Trophoblast cell (in vitro differentiated cells and primary cell): Measurements from ENCODE around the gene MINDY4B.

Experiments
- DNase-seq, 2 donors: peaks; one replicate each; pipeline ENCODE4 v3.0.0-alpha.2; 2016
- H2AFZ ChIP-seq: 2 replicates; pipeline ENCODE4 v1.6.1; 2013; ENCODE audit warnings: low read length, moderate library complexity, mild to moderate bottlenecking; ENCODE audit not compliant: insufficient read depth, poor library complexity
- H2AK5ac ChIP-seq: 2 replicates; pipeline ENCODE4 v1.6.1; 2013; ENCODE audit warnings: mild to moderate bottlenecking, low read length
- H2BK120ac ChIP-seq: 2 replicates; pipeline ENCODE4 v1.6.1; 2013; ENCODE audit warnings: low read length, mild to moderate bottlenecking, moderate library complexity; ENCODE audit not compliant: insufficient read depth, poor library complexity
- H2BK12ac ChIP-seq: 2 replicates; pipeline ENCODE4 v1.6.1; 2013; ENCODE audit warnings: mild to moderate bottlenecking, low read length, moderate library complexity
- H2BK5ac ChIP-seq: 2 replicates; pipeline ENCODE4 v1.6.1; 2013; ENCODE audit warnings: low read length, low read depth, moderate library complexity, mild to moderate bottlenecking; ENCODE audit not compliant: poor library complexity
- H3K14ac ChIP-seq: 2 replicates; pipeline ENCODE4 v1.6.1; 2013; ENCODE audit warnings: mild to moderate bottlenecking, low read length
- H3K18ac ChIP-seq: 2 replicates; pipeline ENCODE4 v1.6.1; 2013; ENCODE audit warnings: mild to moderate bottlenecking, low read length
- H3K23ac ChIP-seq: 2 replicates; pipeline ENCODE4 v1.6.1; 2013; ENCODE audit warnings: low read length
- H3K27ac ChIP-seq: 2 replicates; pipeline ENCODE4 v1.5.1; 2013; ENCODE audit warnings: low read depth, mild to moderate bottlenecking, inconsistent platforms, low read length, moderate library complexity
- H3K27me3 ChIP-seq: 2 replicates; pipeline ENCODE4 v1.6.1; 2013; ENCODE audit warnings: inconsistent platforms, mild to moderate bottlenecking, low read length, moderate library complexity; ENCODE audit not compliant: insufficient read depth
- H3K36me3 ChIP-seq, 2 experiments: 1 replicate in 1 of 2; 2 replicates in 1 of 2; pipeline ENCODE4 v1.6.1; 2013; ENCODE audit warnings: low read length in 2 of 2, mild to moderate bottlenecking in 2 of 2, moderate library complexity in 1 of 2; ENCODE audit not compliant: insufficient read depth in 2 of 2, control insufficient read depth in 1 of 2
- H3K4ac ChIP-seq: 2 replicates; pipeline ENCODE4 v1.6.1; 2013; ENCODE audit warnings: low read depth, mild to moderate bottlenecking, low read length, moderate library complexity
- H3K4me1 ChIP-seq, 2 experiments: 1 replicate in 1 of 2; 2 replicates in 1 of 2; pipeline ENCODE4 v1.6.1; 2013; ENCODE audit warnings: low read length in 2 of 2, mild to moderate bottlenecking in 2 of 2, moderate library complexity in 1 of 2; ENCODE audit not compliant: insufficient read depth in 2 of 2, control insufficient read depth in 1 of 2
- H3K4me2 ChIP-seq: 2 replicates; pipeline ENCODE4 v1.6.1; 2013; ENCODE audit warnings: inconsistent platforms, mild to moderate bottlenecking, low read length, moderate library complexity
- H3K4me3 ChIP-seq: 2 replicates; pipeline ENCODE4 v1.5.1; 2013; ENCODE audit warnings: mild to moderate bottlenecking, low read depth, low read length, inconsistent platforms
- H3K79me1 ChIP-seq: one replicate; pipeline ENCODE4 v1.6.1; 2013; ENCODE audit warnings: low read length
- H3K79me2 ChIP-seq: 2 replicates; pipeline ENCODE4 v1.6.1; 2013; ENCODE audit warnings: low read length, mild to moderate bottlenecking; ENCODE audit not compliant: control insufficient read depth, insufficient read depth, poor library complexity
- H3K9ac ChIP-seq: 2 replicates; pipeline ENCODE4 v1.6.1; 2013; ENCODE audit warnings: mild to moderate bottlenecking, low read length
- H3K9me3 ChIP-seq: 2 replicates; pipeline ENCODE4 v1.6.1; 2013; ENCODE audit warnings: low read depth, mild to moderate bottlenecking, control low read depth, inconsistent platforms, low read length; ENCODE audit not compliant: insufficient read depth
- H4K12ac ChIP-seq: 2 replicates; pipeline ENCODE4 v1.6.1; 2013; ENCODE audit warnings: low read depth, mild to moderate bottlenecking, low read length, moderate library complexity
- H4K8ac ChIP-seq: 2 replicates; pipeline ENCODE4 v1.6.1; 2013; ENCODE audit warnings: low read depth, mild to moderate bottlenecking, low read length, moderate library complexity
- H4K91ac ChIP-seq: one replicate; pipeline ENCODE4 v1.6.1; 2013; ENCODE audit warnings: low read depth, mild to moderate bottlenecking, low read length, moderate library complexity
- WGBS: extraction: QIAGEN DNeasy Blood & Tissue Kit; methylation state at CpG from one replicate; pipeline ENCODE4 v1.1.7; 2013; ENCODE audit warnings: missing lambda C conversion rate; ENCODE audit not compliant: insufficient read length, insufficient coverage; ENCODE audit errors: extremely low coverage; 5-methylcytosine and 5-hydroxymethylcytosine counted together

Gene MINDY4B

DNA sequence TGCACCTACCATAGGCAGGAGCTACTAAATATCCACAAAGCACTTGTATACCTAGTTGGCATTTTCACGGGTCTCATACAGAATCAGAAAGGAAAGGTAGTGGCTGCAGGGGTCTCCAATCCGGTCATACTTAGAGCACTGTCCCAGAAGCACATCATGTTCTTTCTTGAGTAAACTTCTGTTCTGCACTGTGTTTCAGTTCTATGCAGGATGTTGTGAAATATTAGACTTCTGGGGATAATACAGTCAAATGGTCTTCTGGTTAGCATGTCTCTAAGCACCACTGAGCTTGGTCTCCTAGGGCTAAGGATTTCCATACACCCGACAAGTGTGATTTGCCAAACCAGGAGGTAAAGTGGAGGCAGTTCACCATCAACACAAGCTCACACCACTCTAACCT, 27.9 kb downstream of the MINDY4B start:
- WGBS = no CpG with 5 or more reads among the region's 3 CpGs

DNA sequence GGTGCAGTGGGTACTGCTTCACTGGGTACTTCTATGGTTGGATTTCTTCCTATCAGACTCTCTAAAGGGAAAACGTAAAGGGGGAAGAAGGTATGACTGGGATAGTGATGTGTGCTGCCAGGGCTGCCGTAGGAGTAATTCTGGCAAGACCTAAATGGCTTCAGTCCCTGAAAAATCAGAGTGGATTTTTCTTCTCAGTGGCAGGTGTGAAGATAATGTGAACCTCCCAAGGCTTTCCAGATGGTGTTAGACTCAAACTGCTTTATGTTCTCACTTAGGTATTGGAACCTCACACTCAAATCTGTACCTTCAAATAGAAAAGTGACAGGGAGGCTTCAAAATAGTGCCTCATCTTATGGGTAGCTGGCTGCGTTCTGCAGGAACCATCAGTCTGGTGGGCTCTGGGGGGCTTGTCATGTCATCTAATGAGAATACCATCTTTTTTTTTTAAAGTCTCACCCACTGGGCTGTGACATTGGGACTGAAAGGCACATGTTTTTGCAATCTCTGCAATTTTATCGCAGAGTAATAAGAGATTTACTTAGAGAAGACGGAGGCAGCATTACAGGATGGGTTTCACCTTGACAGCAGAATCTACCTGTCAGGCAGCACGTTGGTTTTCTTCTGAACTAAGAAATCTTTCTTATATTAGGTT, 28.5 kb downstream of the MINDY4B start:
- H3K14ac ChIP-seq = no peak overlapping the region
- H3K4ac ChIP-seq = no peak overlapping the region
- no peak overlapping the region for H3K27ac ChIP-seq
- DNase-seq = no peak
- H3K9me3 ChIP-seq = no peaks in the 10 kb centered on the region
- no peak overlapping the region for H2AFZ ChIP-seq
- H3K18ac ChIP-seq = no peak overlapping the region
- H2AK5ac ChIP-seq = no peak overlapping the region
- no peak overlapping the region for H4K8ac ChIP-seq
- no CpG with 5 or more reads among the region's 6 CpGs for WGBS
- H3K9ac ChIP-seq = no peak overlapping the region
- no peaks in the 10 kb centered on the region for H3K27me3 ChIP-seq
- no peaks in the 10 kb centered on the region for H3K79me1 ChIP-seq
- no peak overlapping the region for H3K4me3 ChIP-seq
- no peaks in the 10 kb centered on the region for H3K36me3 ChIP-seq
- no peak overlapping the region for H2BK120ac ChIP-seq
- no peak overlapping the region for H3K23ac ChIP-seq
- no peak overlapping the region for H2BK5ac ChIP-seq
- H4K12ac ChIP-seq = no peak overlapping the region
- no peak overlapping the region for H2BK12ac ChIP-seq
- no peak overlapping the region for H4K91ac ChIP-seq
- no peaks in the 10 kb centered on the region for H3K79me2 ChIP-seq
- H3K4me2 ChIP-seq = no peak overlapping the region
- H3K4me1 ChIP-seq = peaks cover 2 to 3% of the 10 kb centered on the region in 2 experiments

More for the DNA sequence above, 27.9 kb downstream of the MINDY4B start:
- H2BK120ac ChIP-seq = no peak overlapping the region
- DNase-seq = no peak
- no peak overlapping the region for H4K12ac ChIP-seq
- peaks cover 2 to 3% of the 10 kb centered on the region in 2 experiments for H3K4me1 ChIP-seq
- H2AK5ac ChIP-seq = no peak overlapping the region
- H3K27ac ChIP-seq = no peak overlapping the region
- no peaks in the 10 kb centered on the region for H3K27me3 ChIP-seq
- no peaks in the 10 kb centered on the region for H3K9me3 ChIP-seq
- no peaks in the 10 kb centered on the region for H3K79me2 ChIP-seq
- H3K4me3 ChIP-seq = no peak overlapping the region
- no peak overlapping the region for H3K18ac ChIP-seq
- no peaks in the 10 kb centered on the region for H3K36me3 ChIP-seq
- no peak overlapping the region for H3K4ac ChIP-seq
- no peak overlapping the region for H4K8ac ChIP-seq
- no peak overlapping the region for H2BK5ac ChIP-seq
- no peak overlapping the region for H2AFZ ChIP-seq
- H3K14ac ChIP-seq = no peak overlapping the region
- H3K9ac ChIP-seq = no peak overlapping the region
- no peak overlapping the region for H3K4me2 ChIP-seq
- no peaks in the 10 kb centered on the region for H3K79me1 ChIP-seq
- no peak overlapping the region for H3K23ac ChIP-seq
- no peak overlapping the region for H4K91ac ChIP-seq
- H2BK12ac ChIP-seq = no peak overlapping the region

DNA sequence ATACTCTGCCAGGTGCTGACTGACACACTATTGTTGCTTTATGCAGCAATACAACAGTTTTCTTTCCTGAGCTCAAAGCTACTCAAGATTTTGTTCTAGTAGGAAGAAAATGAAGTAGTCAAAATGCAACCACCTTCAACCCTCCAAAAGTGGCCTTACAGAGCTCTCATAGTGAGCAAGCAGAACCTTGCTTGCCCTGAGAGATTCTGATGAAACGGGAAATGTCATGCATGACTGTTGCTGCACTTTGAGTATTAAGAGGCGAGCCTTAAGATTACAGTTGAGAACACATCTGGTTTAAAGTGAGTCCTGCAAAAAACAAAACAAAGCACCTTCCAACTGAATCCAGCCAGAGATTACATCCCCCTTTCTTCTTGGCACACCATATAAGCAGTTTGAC, 29.7 kb downstream of the MINDY4B start:
- Histone ChIP-seq H2BK120ac (no peak overlapping the region), H4K91ac (no peak overlapping the region)

DNA sequence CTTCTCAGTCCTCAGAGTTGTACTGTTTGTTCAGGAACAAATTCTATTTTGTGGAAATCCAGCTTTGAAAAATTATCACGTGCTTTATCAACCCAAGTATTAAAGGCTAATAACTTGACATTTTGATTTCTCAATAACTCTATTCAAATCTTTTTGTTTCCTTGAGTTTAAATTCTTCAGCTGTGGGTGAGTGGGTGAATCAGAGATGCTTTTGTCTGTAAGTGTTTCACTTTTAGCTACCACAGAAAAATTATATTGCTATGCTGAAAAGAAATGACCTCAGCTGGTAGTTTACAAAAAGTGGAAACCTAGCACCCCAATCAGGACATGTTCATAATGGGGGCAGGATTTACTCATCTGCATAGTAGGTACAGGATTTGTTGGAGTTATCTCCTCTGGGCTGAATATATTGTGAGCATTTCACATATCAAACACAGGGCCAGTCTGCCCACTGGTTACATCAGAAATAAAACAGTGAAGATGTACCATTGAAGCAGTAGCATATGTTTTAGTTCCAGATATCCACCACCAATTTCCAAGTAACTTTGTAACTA, 30.5 kb downstream of the MINDY4B start:
- no peaks in the 10 kb centered on the region for H3K36me3 ChIP-seq
- H3K14ac ChIP-seq = no peak overlapping the region
- no peak overlapping the region for H2AK5ac ChIP-seq
- H2BK12ac ChIP-seq = no peak overlapping the region
- no peaks in the 10 kb centered on the region for H3K79me2 ChIP-seq
- no peak overlapping the region for H2BK120ac ChIP-seq
- no peak overlapping the region for H3K4me2 ChIP-seq
- H2BK5ac ChIP-seq = no peak overlapping the region
- no peak overlapping the region for H4K91ac ChIP-seq
- no CpG with 5 or more reads among the region's 1 CpG for WGBS
- no peak overlapping the region for H3K27ac ChIP-seq
- DNase-seq = no peak
- peaks cover 2 to 6% of the 10 kb centered on the region in 2 experiments for H3K4me1 ChIP-seq
- no peaks in the 10 kb centered on the region for H3K9me3 ChIP-seq
- no peak overlapping the region for H3K4me3 ChIP-seq
- no peak overlapping the region for H3K18ac ChIP-seq
- no peak overlapping the region for H3K23ac ChIP-seq
- H3K27me3 ChIP-seq = no peaks in the 10 kb centered on the region
- no peak overlapping the region for H3K4ac ChIP-seq
- no peak overlapping the region for H2AFZ ChIP-seq
- H4K8ac ChIP-seq = no peak overlapping the region
- H4K12ac ChIP-seq = no peak overlapping the region
- no peaks in the 10 kb centered on the region for H3K79me1 ChIP-seq
- no peak overlapping the region for H3K9ac ChIP-seq

More for the DNA sequence above, 29.7 kb downstream of the MINDY4B start:
- H3K9me3 ChIP-seq = no peaks in the 10 kb centered on the region
- no peak overlapping the region for H2BK5ac ChIP-seq
- no peak overlapping the region for H3K9ac ChIP-seq
- H3K14ac ChIP-seq = no peak overlapping the region
- H3K18ac ChIP-seq = no peak overlapping the region
- no peak overlapping the region for H4K8ac ChIP-seq
- H3K4ac ChIP-seq = no peak overlapping the region
- H3K23ac ChIP-seq = no peak overlapping the region
- H3K27ac ChIP-seq = no peak overlapping the region
- H2AK5ac ChIP-seq = no peak overlapping the region
- H3K79me1 ChIP-seq = no peaks in the 10 kb centered on the region
- no peak overlapping the region for H2AFZ ChIP-seq
- no peaks in the 10 kb centered on the region for H3K79me2 ChIP-seq
- peaks cover 2 to 6% of the 10 kb centered on the region in 2 experiments for H3K4me1 ChIP-seq
- H4K12ac ChIP-seq = no peak overlapping the region
- H3K36me3 ChIP-seq = no peaks in the 10 kb centered on the region
- DNase-seq = no peak
- H3K4me2 ChIP-seq = no peak overlapping the region
- no CpG with 5 or more reads among the region's 2 CpGs for WGBS
- no peak overlapping the region for H2BK12ac ChIP-seq
- no peak overlapping the region for H3K4me3 ChIP-seq
- no peaks in the 10 kb centered on the region for H3K27me3 ChIP-seq
